MM.1S (cell line): ENCODE results near the gene SORL1.

Experiments
- DNase-seq: peaks from one replicate; pipeline ENCODE4 v3.0.0-alpha.2; 2015
- H2AFZ ChIP-seq: fragments of 300-600 bp; sonication (generic); 2 replicates; pipeline ENCODE4 v1.6.0; 2016; ENCODE audit warnings: antibody characterized with exemption, low read length
- H3F3A ChIP-seq: fragments of 300-600 bp; sonication (generic); 2 replicates; pipeline ENCODE4 v1.6.1; 2016; ENCODE audit warnings: mild to moderate bottlenecking, antibody characterized with exemption, low read length, moderate library complexity, mixed read lengths; ENCODE audit not compliant: insufficient read depth
- H3K27ac ChIP-seq: fragments of 300-600 bp; sonication (generic); 2 replicates; pipeline ENCODE4 v1.5.1; 2016; ENCODE audit warnings: mild to moderate bottlenecking, low read length
- H3K27me3 ChIP-seq: fragments of 300-600 bp; sonication (generic); replicated peaks from 2 replicates; pipeline ENCODE4 v1.6.0; 2016; ENCODE audit warnings: low read length; ENCODE audit not compliant: insufficient read depth
- H3K36me3 ChIP-seq: fragments of 300-600 bp; sonication (generic); replicated peaks from 2 replicates; pipeline ENCODE4 v1.6.1; 2016; ENCODE audit warnings: mild to moderate bottlenecking, low read length, mixed read lengths; ENCODE audit not compliant: insufficient read depth
- H3K4me1 ChIP-seq: fragments of 300-600 bp; sonication (generic); 2 replicates; pipeline ENCODE4 v1.6.1; 2016; ENCODE audit warnings: low read length, mixed read lengths
- H3K4me2 ChIP-seq: fragments of 300-600 bp; sonication (generic); 2 replicates; pipeline ENCODE4 v1.6.0; 2016; ENCODE audit warnings: low read depth, low read length
- H3K4me3 ChIP-seq: fragments of 300-600 bp; sonication (generic); 2 replicates; pipeline ENCODE4 v1.5.1; 2016; ENCODE audit warnings: low read length, mixed read lengths
- H3K79me2 ChIP-seq: fragments of 300-600 bp; sonication (generic); 2 replicates; pipeline ENCODE4 v1.6.1; 2016; ENCODE audit warnings: mixed run types, low read length, mixed read lengths
- H3K9ac ChIP-seq: fragments of 300-600 bp; sonication (generic); 2 replicates; pipeline ENCODE4 v1.6.1; 2016; ENCODE audit warnings: low read length, mixed read lengths
- H3K9me2 ChIP-seq: fragments of 300-600 bp; sonication (generic); replicated peaks from 2 replicates; pipeline ENCODE4 v1.6.1; 2016; ENCODE audit warnings: mild to moderate bottlenecking, low read length, mixed read lengths; ENCODE audit not compliant: insufficient read depth
- H3K9me3 ChIP-seq: fragments of 300-600 bp; sonication (generic); replicated peaks from 2 replicates; pipeline ENCODE4 v1.6.1; 2016; ENCODE audit warnings: mild to moderate bottlenecking, low read length, mixed read lengths; ENCODE audit not compliant: insufficient read depth
- H4K20me1 ChIP-seq: fragments of 300-600 bp; sonication (generic); 2 replicates; pipeline ENCODE4 v1.6.1; 2016; ENCODE audit warnings: mild to moderate bottlenecking, low read length, moderate library complexity, mixed read lengths; ENCODE audit not compliant: insufficient read depth
- CTCF ChIP-seq: fragments of 300-600 bp; sonication (generic); IDR thresholded peaks from 2 replicates; pipeline ENCODE4 v1.5.1; 2016; ENCODE audit warnings: antibody characterized with exemption, low read length, mixed read lengths
- EZH2 ChIP-seq: fragments of 300-600 bp; sonication (generic); optimal IDR thresholded peaks from 2 replicates; pipeline ENCODE3; 2017; ENCODE audit warnings: low read depth, mild to moderate bottlenecking, antibody characterized with exemption, low read length, mixed read lengths
- EZH2phosphoT487 ChIP-seq: fragments of 300-600 bp; sonication (generic); IDR thresholded peaks from 2 replicates; pipeline ENCODE4 v1.6.1; 2018; ENCODE audit warnings: antibody characterized with exemption, low read length

The SORL1 gene

GRCh38 chr11:121560236-121560635, 108.1 kb downstream of the SORL1 start:
- Histone ChIP-seq H3K36me3 (no peaks in the 10 kb centered on the region), H3F3A (no peaks in the 10 kb centered on the region), H3K79me2 (no peaks in the 10 kb centered on the region), H3K4me1 (no peaks in the 10 kb centered on the region), H3K9me3 (no peaks in the 10 kb centered on the region), H3K27me3 (no peaks in the 10 kb centered on the region), H2AFZ (no peak overlapping the region), H3K9ac (no peak overlapping the region), H3K4me3 (no peak overlapping the region), H3K27ac (no peak overlapping the region), H4K20me1 (no peaks in the 10 kb centered on the region), H3K4me2 (no peak overlapping the region), H3K9me2 (no peaks in the 10 kb centered on the region)
- DNase-seq, result no peak
- TF ChIP-seq EZH2 (no peak), EZH2phosphoT487 (no peak), CTCF (no peak)

GRCh38 chr11:121561240-121561639, 109.1 kb downstream of the SORL1 start:
- Histone ChIP-seq H3K9me3 (no peaks in the 10 kb centered on the region), H3K27me3 (no peaks in the 10 kb centered on the region), H3K9me2 (no peaks in the 10 kb centered on the region), H4K20me1 (no peaks in the 10 kb centered on the region), H3K79me2 (no peaks in the 10 kb centered on the region), H3K4me3 (no peak overlapping the region), H3K4me2 (no peak overlapping the region), H3K27ac (no peak overlapping the region), H3F3A (no peaks in the 10 kb centered on the region), H3K4me1 (no peaks in the 10 kb centered on the region), H3K36me3 (no peaks in the 10 kb centered on the region), H3K9ac (no peak overlapping the region), H2AFZ (no peak overlapping the region)
- TF ChIP-seq CTCF, result no peak
- no peak for DNase-seq

GRCh38 chr11:121561716-121562115, 109.6 kb downstream of the SORL1 start:
- H3K27me3 ChIP-seq, result no peaks in the 10 kb centered on the region
- no peaks in the 10 kb centered on the region for H3K79me2 ChIP-seq
- no peak overlapping the region for H2AFZ ChIP-seq

More at GRCh38 chr11:121561716-121562115, 109.6 kb downstream of the SORL1 start:
- Histone ChIP-seq H3K9me3 (no peaks in the 10 kb centered on the region), H3K36me3 (no peaks in the 10 kb centered on the region), H3K9ac (no peak overlapping the region), H4K20me1 (no peaks in the 10 kb centered on the region), H3F3A (no peaks in the 10 kb centered on the region), H3K4me2 (no peak overlapping the region), H3K4me3 (no peak overlapping the region), H3K27ac (no peak overlapping the region), H3K9me2 (no peaks in the 10 kb centered on the region), H3K4me1 (no peaks in the 10 kb centered on the region)
- no peak for DNase-seq
- TF ChIP-seq EZH2 (no peak), CTCF (no peak), EZH2phosphoT487 (no peak)
